K562 (cell line): ENCODE measurements around the gene TAS1R3. TPM values are rescaled to one million over a fixed set of nuclear protein-coding genes. Genes with fewer than 3 reads are reported as not detected.

Experiments used
- BMI1 ChIP-seq: fragments of 150-350 bp; IDR thresholded peaks from 2 replicates; pipeline ENCODE4 v1.6.1; 2014; ENCODE audit warnings: low read length
- ESRRA ChIP-seq: fragments of 450-650 bp; IDR thresholded peaks from 2 replicates; pipeline ENCODE4 v1.6.1; 2014; ENCODE audit warnings: low read depth, mild to moderate bottlenecking, moderate library complexity, borderline replicate concordance
- FOXK1 ChIP-seq: sonication (generic); formaldehyde crosslinking; IDR thresholded peaks from 2 replicates; pipeline ENCODE4 v1.8.0; 2022; ENCODE audit warnings: missing genetic modification reagents, mild to moderate bottlenecking, borderline replicate concordance
- GATA2 ChIP-seq: sonication (generic); formaldehyde crosslinking; IDR thresholded peaks from 2 replicates; pipeline ENCODE4 v1.4.0; 2020; ENCODE audit warnings: mild to moderate bottlenecking, missing genetic modification reagents
- HDAC2 ChIP-seq: fragments of 450-650 bp; IDR thresholded peaks from 2 replicates; pipeline ENCODE4 v1.6.1; 2016; ENCODE audit warnings: mild to moderate bottlenecking
- HDAC6 ChIP-seq: IDR thresholded peaks from 2 replicates; pipeline ENCODE4 v1.6.1; 2012; ENCODE audit warnings: low read depth, mild to moderate bottlenecking, control low read depth, inconsistent platforms, low read length, moderate library complexity
- NFE2 ChIP-seq: IDR thresholded peaks from 2 replicates; pipeline ENCODE4 v1.6.1; 2014; ENCODE audit warnings: antibody characterized with exemption, low read depth
- PHTF2 ChIP-seq: fragments of 250-450 bp; sonication (Bioruptor Pico); IDR thresholded peaks from 2 replicates; pipeline ENCODE4 v1.5.0; 2021; ENCODE audit warnings: mild to moderate bottlenecking
- PML ChIP-seq: IDR thresholded peaks from 2 replicates; pipeline ENCODE4 v1.6.1; 2012; ENCODE audit warnings: low read length, inconsistent platforms
- PRPF4 ChIP-seq: fragments of 200-400 bp; formaldehyde crosslinking; IDR thresholded peaks from one replicate; pipeline ENCODE4 v1.6.1; 2017; ENCODE audit warnings: low read length, low read depth, mild to moderate bottlenecking; ENCODE audit not compliant: insufficient read depth, poor library complexity, severe bottlenecking
- RBM15 ChIP-seq: fragments of 200-400 bp; formaldehyde crosslinking; IDR thresholded peaks from 2 replicates; pipeline ENCODE4 v1.6.1; 2018; ENCODE audit warnings: mild to moderate bottlenecking, low read length, moderate library complexity; ENCODE audit not compliant: insufficient read depth
- RBM39 ChIP-seq: fragments of 200-400 bp; formaldehyde crosslinking; optimal IDR thresholded peaks from 2 replicates; pipeline ENCODE3; 2018; ENCODE audit warnings: low read depth, low read length
- WHSC1 ChIP-seq: IDR thresholded peaks from one replicate; pipeline ENCODE4 v1.6.1; 2012; ENCODE audit warnings: low read length, control low read depth, inconsistent platforms
- ZNF143 ChIP-seq: sonication (generic); formaldehyde crosslinking; IDR thresholded peaks from 2 replicates; pipeline ENCODE4 v1.9.0; 2022; ENCODE audit warnings: mild to moderate bottlenecking, missing genetic modification reagents
- ZNF354B ChIP-seq: fragments of 250-450 bp; sonication (Bioruptor Pico); IDR thresholded peaks from 2 replicates; pipeline ENCODE4 v1.4.0; 2020
- ZNF707 ChIP-seq: fragments of 250-450 bp; sonication (Bioruptor Pico); conservative IDR thresholded peaks from 2 replicates; pipeline ENCODE4 v1.8.0; 2022; ENCODE audit warnings: inconsistent platforms, mild to moderate bottlenecking, moderate library complexity
- polyA plus RNA-seq, 8 experiments: library from polyadenylated mRNA; depleted of rRNA in 4 of 8; stranded (reverse) in 5 of 8; unstranded in 3 of 8; fragments of >200 nt; fragmentation: Nextera tagmentation in 2 of 8; fragmentation: Illumina TruSeq in 1 of 8; extraction: Ambion mirVana in 2 of 8; extraction: Trizol in 1 of 8; gene quantifications; 2 replicates each; pipeline versions ENCODE4 v1.2.1 to v1.2.3, GENCODE V29; 2011 to 2014; ENCODE audit warnings: inconsistent platforms in 1 of 8, missing spikeins in 1 of 8
- total RNA-seq, 7 experiments: library from RNA; depleted of rRNA in 6 of 7; stranded (reverse); fragments of >200 nt in 6 of 7; fragmentation: Illumina TruSeq in 2 of 7; extraction: Trizol in 2 of 7; gene quantifications; 2 replicates each; pipeline versions ENCODE4 v1.2.1 to v1.2.3, GENCODE V29; 2011 to 2021; ENCODE audit warnings: low replicate concordance in 1 of 7
- TF ChIP-seq, protein P1 (sequence below): fragments of 450-650 bp; formaldehyde crosslinking; conservative IDR thresholded peaks from 2 replicates; pipeline ENCODE4 v1.4.0; 2022; ENCODE audit warnings: mild to moderate bottlenecking, missing genetic modification characterization
- TF ChIP-seq, protein P2 (sequence below): sonication (generic); formaldehyde crosslinking; IDR thresholded peaks from 2 replicates; pipeline ENCODE4 v1.8.0; 2022; ENCODE audit warnings: missing genetic modification reagents, mild to moderate bottlenecking, moderate library complexity, borderline replicate concordance
- TF ChIP-seq, protein P3 (sequence below): sonication (generic); formaldehyde crosslinking; IDR thresholded peaks from 2 replicates; pipeline ENCODE4 v1.8.1; 2023; ENCODE audit warnings: mild to moderate bottlenecking, missing genetic modification reagents
- TF ChIP-seq, protein P4 (sequence below): sonication (generic); IDR thresholded peaks from 2 replicates; pipeline ENCODE4 v1.6.1; 2016
- TF ChIP-seq, protein P5 (sequence below): fragments of 450-650 bp; conservative IDR thresholded peaks from 2 replicates; pipeline ENCODE4 v1.6.1; 2016; ENCODE audit warnings: missing genetic modification characterization, low read depth, mild to moderate bottlenecking, control low read depth, missing compliant biosample characterization

The TAS1R3 gene
- total and polyA plus RNA-seq, 9 of the 15 experiments (the other 6 are each of a cell fraction or from before 2014, with no cell fraction given) = 0.07 to 0.13 TPM; not detected in 7

DNA sequence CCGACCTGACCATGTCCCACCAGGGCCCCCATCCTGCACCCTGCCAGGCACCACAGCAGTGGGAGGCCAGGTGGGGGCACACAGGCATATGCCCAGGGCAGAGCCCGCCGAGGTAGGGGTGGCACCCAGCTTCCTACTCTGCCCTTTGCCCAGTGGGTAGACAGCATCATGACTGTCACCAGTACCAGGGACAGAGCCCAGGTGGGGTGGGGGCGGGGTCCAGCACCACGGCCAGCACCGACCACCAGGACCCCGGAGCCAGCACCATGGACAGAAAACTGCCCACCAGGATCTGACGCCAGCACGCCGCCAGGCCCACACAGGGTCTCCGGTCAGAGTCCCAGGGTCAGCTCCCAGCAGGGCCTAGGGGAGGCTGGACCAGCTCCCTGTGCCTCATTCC, 3.8 kb downstream of the TAS1R3 start (continued):
- TF ChIP-seq HDAC2 (peak; percentile 39; the same call in 1 of the 2 replicates), ZNF707 (CRISPR knock-in tag) (no peak), HDAC6 (no peak), BMI1 (no peak), WHSC1 (no peak), RBM39 (no peak), NFE2 (no peak), ESRRA (no peak), ZNF143 (CRISPR knock-in tag) (no peak), PML (no peak), FOXK1 (CRISPR knock-in tag) (no peak), PRPF4 (no peak), PHTF2 (CRISPR knock-in tag) (no peak), GATA2 (0 out of 2 replicates have a peak, but pooled peaks have one; percentile 26), RBM15 (no peak), ZNF354B (no peak)
- TF ChIP-seq, protein P1, sequence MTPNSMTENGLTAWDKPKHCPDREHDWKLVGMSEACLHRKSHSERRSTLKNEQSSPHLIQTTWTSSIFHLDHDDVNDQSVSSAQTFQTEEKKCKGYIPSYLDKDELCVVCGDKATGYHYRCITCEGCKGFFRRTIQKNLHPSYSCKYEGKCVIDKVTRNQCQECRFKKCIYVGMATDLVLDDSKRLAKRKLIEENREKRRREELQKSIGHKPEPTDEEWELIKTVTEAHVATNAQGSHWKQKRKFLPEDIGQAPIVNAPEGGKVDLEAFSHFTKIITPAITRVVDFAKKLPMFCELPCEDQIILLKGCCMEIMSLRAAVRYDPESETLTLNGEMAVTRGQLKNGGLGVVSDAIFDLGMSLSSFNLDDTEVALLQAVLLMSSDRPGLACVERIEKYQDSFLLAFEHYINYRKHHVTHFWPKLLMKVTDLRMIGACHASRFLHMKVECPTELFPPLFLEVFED (CRISPR knock-in tag) = no peak
- TF ChIP-seq, protein P2, sequence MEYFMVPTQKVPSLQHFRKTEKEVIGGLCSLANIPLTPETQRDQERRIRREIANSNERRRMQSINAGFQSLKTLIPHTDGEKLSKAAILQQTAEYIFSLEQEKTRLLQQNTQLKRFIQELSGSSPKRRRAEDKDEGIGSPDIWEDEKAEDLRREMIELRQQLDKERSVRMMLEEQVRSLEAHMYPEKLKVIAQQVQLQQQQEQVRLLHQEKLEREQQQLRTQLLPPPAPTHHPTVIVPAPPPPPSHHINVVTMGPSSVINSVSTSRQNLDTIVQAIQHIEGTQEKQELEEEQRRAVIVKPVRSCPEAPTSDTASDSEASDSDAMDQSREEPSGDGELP = peak; percentile 66
- TF ChIP-seq, protein P3, sequence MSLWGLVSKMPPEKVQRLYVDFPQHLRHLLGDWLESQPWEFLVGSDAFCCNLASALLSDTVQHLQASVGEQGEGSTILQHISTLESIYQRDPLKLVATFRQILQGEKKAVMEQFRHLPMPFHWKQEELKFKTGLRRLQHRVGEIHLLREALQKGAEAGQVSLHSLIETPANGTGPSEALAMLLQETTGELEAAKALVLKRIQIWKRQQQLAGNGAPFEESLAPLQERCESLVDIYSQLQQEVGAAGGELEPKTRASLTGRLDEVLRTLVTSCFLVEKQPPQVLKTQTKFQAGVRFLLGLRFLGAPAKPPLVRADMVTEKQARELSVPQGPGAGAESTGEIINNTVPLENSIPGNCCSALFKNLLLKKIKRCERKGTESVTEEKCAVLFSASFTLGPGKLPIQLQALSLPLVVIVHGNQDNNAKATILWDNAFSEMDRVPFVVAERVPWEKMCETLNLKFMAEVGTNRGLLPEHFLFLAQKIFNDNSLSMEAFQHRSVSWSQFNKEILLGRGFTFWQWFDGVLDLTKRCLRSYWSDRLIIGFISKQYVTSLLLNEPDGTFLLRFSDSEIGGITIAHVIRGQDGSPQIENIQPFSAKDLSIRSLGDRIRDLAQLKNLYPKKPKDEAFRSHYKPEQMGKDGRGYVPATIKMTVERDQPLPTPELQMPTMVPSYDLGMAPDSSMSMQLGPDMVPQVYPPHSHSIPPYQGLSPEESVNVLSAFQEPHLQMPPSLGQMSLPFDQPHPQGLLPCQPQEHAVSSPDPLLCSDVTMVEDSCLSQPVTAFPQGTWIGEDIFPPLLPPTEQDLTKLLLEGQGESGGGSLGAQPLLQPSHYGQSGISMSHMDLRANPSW (CRISPR knock-in tag) = no peak
- TF ChIP-seq, protein P4, sequence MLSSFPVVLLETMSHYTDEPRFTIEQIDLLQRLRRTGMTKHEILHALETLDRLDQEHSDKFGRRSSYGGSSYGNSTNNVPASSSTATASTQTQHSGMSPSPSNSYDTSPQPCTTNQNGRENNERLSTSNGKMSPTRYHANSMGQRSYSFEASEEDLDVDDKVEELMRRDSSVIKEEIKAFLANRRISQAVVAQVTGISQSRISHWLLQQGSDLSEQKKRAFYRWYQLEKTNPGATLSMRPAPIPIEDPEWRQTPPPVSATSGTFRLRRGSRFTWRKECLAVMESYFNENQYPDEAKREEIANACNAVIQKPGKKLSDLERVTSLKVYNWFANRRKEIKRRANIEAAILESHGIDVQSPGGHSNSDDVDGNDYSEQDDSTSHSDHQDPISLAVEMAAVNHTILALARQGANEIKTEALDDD = no peak
- TF ChIP-seq, protein P5, sequence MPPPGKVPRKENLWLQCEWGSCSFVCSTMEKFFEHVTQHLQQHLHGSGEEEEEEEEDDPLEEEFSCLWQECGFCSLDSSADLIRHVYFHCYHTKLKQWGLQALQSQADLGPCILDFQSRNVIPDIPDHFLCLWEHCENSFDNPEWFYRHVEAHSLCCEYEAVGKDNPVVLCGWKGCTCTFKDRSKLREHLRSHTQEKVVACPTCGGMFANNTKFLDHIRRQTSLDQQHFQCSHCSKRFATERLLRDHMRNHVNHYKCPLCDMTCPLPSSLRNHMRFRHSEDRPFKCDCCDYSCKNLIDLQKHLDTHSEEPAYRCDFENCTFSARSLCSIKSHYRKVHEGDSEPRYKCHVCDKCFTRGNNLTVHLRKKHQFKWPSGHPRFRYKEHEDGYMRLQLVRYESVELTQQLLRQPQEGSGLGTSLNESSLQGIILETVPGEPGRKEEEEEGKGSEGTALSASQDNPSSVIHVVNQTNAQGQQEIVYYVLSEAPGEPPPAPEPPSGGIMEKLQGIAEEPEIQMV (tag) = no peak
